Endothelial cell of umbilical vein (primary cell): ENCODE results near the gene ANKMY1. TPM values are rescaled to one million over a fixed set of nuclear protein-coding genes. Genes with fewer than 3 reads are reported as not detected.

ENCODE experiments used
- BruUV-seq: library from RNA; stranded (reverse); fragments of 400-500 nt; replicated peaks from 2 replicates; lab custom pipeline; 2021; lab: Mats Ljungman, UMichigan
- CTCF ChIA-PET: fragments of 300-600, 350-600 bp; sonication (Branson Sonifier 250); formaldehyde crosslinking; loops from one replicate; lab custom pipeline; 2021; ENCODE audit warnings: antibody characterized with exemption, inconsistent platforms; lab: Charles Lee
- POLR2A ChIA-PET: fragments of 300-600, 350-600 bp; sonication (Branson Sonifier 250); formaldehyde crosslinking; loops from one replicate; lab custom pipeline; 2021; ENCODE audit warnings: antibody characterized with exemption, inconsistent platforms; lab: Charles Lee
- DNase-seq: peaks from one replicate; pipeline ENCODE4 v3.0.0-alpha.2; 2011; ENCODE audit warnings: low read depth, low spot score
- FAIRE-seq: peaks from 2 replicates; lab custom pipeline; 2011; peaks lifted over from hg19 to GRCh38; lab: Jason Lieb, UNC
- H2AFZ ChIP-seq: 2 replicates; pipeline ENCODE4 v1.6.0; 2012; ENCODE audit warnings: low read depth, low read length, control low read depth, inconsistent platforms
- H3K27ac ChIP-seq: 2 replicates; pipeline ENCODE4 v1.5.1; 2011; ENCODE audit warnings: low read depth, mild to moderate bottlenecking, control low read depth, low read length, moderate library complexity; ENCODE audit not compliant: insufficient read depth
- H3K27me3 ChIP-seq, 2 experiments: 2 replicates each; pipeline versions ENCODE4 v1.6.0 to v1.6.1; 2011; ENCODE audit warnings: low read length in 2 of 2, mixed read lengths in 1 of 2; ENCODE audit not compliant: control insufficient read depth in 2 of 2, insufficient read depth in 2 of 2
- H3K36me3 ChIP-seq, 2 experiments: 2 replicates in 1 of 2; 3 replicates in 1 of 2; pipeline ENCODE4 v1.5.1; 2011; ENCODE audit warnings: low read length in 2 of 2, mild to moderate bottlenecking in 1 of 2, moderate library complexity in 1 of 2; ENCODE audit not compliant: control insufficient read depth in 2 of 2, insufficient read depth in 2 of 2; ENCODE audit errors: extremely low read depth in 1 of 2
- H3K4me1 ChIP-seq: 3 replicates; pipeline ENCODE4 v1.5.1; 2011; ENCODE audit warnings: mild to moderate bottlenecking, low read length; ENCODE audit not compliant: control insufficient read depth, insufficient read depth; ENCODE audit errors: extremely low read depth
- H3K4me2 ChIP-seq: 2 replicates; pipeline ENCODE4 v1.6.1; 2011; ENCODE audit warnings: low read length, control low read depth, mixed read lengths; ENCODE audit not compliant: insufficient read depth
- H3K4me3 ChIP-seq, 3 experiments: fragments of 200-600 bp in 1 of 3; sonication (generic), shearing (Covaris generic) in 1 of 3; replicated peaks in 1 of 3; 2 replicates each; pipeline ENCODE4 v1.5.1; 2011 to 2016; ENCODE audit warnings: control low read depth in 3 of 3, low read length in 3 of 3, mild to moderate bottlenecking in 2 of 3, inconsistent platforms in 1 of 3, low read depth in 1 of 3, moderate library complexity in 1 of 3; ENCODE audit not compliant: insufficient read depth in 1 of 3
- H3K79me2 ChIP-seq: 2 replicates; pipeline ENCODE4 v1.6.0; 2012; ENCODE audit warnings: low read length, inconsistent platforms; ENCODE audit not compliant: control insufficient read depth, insufficient read depth
- H3K9ac ChIP-seq: replicated peaks from 2 replicates; pipeline ENCODE3; 2011; ENCODE audit warnings: low read length, control low read depth; ENCODE audit not compliant: insufficient read depth; ENCODE audit errors: extremely low read depth
- H3K9me1 ChIP-seq: replicated peaks from 3 replicates; pipeline ENCODE4 v1.6.0; 2011; ENCODE audit warnings: mild to moderate bottlenecking, low read length; ENCODE audit not compliant: control insufficient read depth, insufficient read depth; ENCODE audit errors: extremely low read depth
- H3K9me3 ChIP-seq: replicated peaks from 2 replicates; pipeline ENCODE4 v1.5.1; 2012; ENCODE audit warnings: low read length, inconsistent platforms; ENCODE audit not compliant: control insufficient read depth, insufficient read depth
- H4K20me1 ChIP-seq: replicated peaks from 2 replicates; pipeline ENCODE3; 2011; ENCODE audit warnings: mild to moderate bottlenecking, low read length; ENCODE audit not compliant: control insufficient read depth, insufficient read depth; ENCODE audit errors: extremely low read depth
- CTCF ChIP-seq, 2 donors: IDR thresholded peaks; 1 replicate in 1 of 2; 2 replicates in 1 of 2; pipeline ENCODE4 v1.5.1; 2011; ENCODE audit warnings: low read length in 2 of 2, mild to moderate bottlenecking in 2 of 2, moderate library complexity in 2 of 2, control low read depth in 1 of 2, inconsistent platforms in 1 of 2, low read depth in 1 of 2; ENCODE audit not compliant: insufficient read depth in 1 of 2; ENCODE audit errors: extremely low read depth in 1 of 2
- EZH2 ChIP-seq: IDR thresholded peaks from 2 replicates; pipeline ENCODE4 v1.6.1; 2012; ENCODE audit warnings: borderline replicate concordance, low read depth, mild to moderate bottlenecking, moderate library complexity, low read length, inconsistent platforms; ENCODE audit not compliant: severe bottlenecking
- FOS ChIP-seq: IDR thresholded peaks from 2 replicates; pipeline ENCODE4 v1.6.1; 2011; ENCODE audit warnings: mild to moderate bottlenecking, low read length, moderate library complexity, borderline replicate concordance; ENCODE audit not compliant: insufficient read depth
- GATA2 ChIP-seq: IDR thresholded peaks from 2 replicates; pipeline ENCODE4 v1.7.0; 2011; ENCODE audit warnings: low read depth, mild to moderate bottlenecking, moderate library complexity, mixed read lengths, low read length; ENCODE audit not compliant: insufficient read length, insufficient read depth
- JUN ChIP-seq: IDR thresholded peaks from 2 replicates; pipeline ENCODE4 v1.6.1; 2011; ENCODE audit warnings: borderline replicate concordance, low read depth; ENCODE audit not compliant: insufficient read length, insufficient read depth
- MYC ChIP-seq: IDR thresholded peaks from one replicate; pipeline ENCODE4 v1.6.1; 2011; ENCODE audit warnings: mild to moderate bottlenecking, low read depth, low read length
- POLR2A ChIP-seq: IDR thresholded peaks from 2 replicates; pipeline ENCODE4 v1.6.1; 2012; ENCODE audit warnings: low read depth, mild to moderate bottlenecking, control low read depth, low read length
- POLR2AphosphoS5 ChIP-seq: IDR thresholded peaks from 2 replicates; pipeline ENCODE4 v1.6.1; 2012; ENCODE audit warnings: low read depth, mild to moderate bottlenecking, control low read depth, low read length, moderate library complexity; ENCODE audit not compliant: insufficient read depth
- dilution Hi-C: fragments of 300-500 bp; cut with MboI; formaldehyde crosslinking; loops from one replicate; pipeline ENCODE4 v1.15.0; 2019; ENCODE audit warnings: low sequenced_read_pairs; ENCODE audit not compliant: extremely low pct_ligation_motif_present
- intact Hi-C: fragments of 100-400 bp; cut with micrococcal nuclease; formaldehyde crosslinking; loops from one replicate; pipeline ENCODE4 v1.10.0; 2022
- polyA plus RNA-seq, 4 experiments: library from polyadenylated mRNA; depleted of rRNA in 3 of 4; stranded (reverse) in 3 of 4; unstranded in 1 of 4; fragments of >200 nt; gene quantifications; 2 replicates each; pipeline versions ENCODE4 v1.2.1 to v1.2.3, GENCODE V29; 2011 to 2012; ENCODE audit warnings: missing spikeins in 1 of 4
- total RNA-seq: library from RNA; stranded (reverse); gene quantifications from 2 replicates; pipeline ENCODE4 v1.2.3, GENCODE V29; 2021
- TF ChIP-seq, protein P1 (sequence below): IDR thresholded peaks from 2 replicates; pipeline ENCODE4 v1.6.1; 2011; ENCODE audit not compliant: insufficient read depth, insufficient read length

The ANKMY1 gene
- total and polyA plus RNA-seq, 2 donors (not counting 3 experiments of a cell fraction or from before 2014, with no cell fraction given): 9.0 to 16.0 TPM

DNA sequence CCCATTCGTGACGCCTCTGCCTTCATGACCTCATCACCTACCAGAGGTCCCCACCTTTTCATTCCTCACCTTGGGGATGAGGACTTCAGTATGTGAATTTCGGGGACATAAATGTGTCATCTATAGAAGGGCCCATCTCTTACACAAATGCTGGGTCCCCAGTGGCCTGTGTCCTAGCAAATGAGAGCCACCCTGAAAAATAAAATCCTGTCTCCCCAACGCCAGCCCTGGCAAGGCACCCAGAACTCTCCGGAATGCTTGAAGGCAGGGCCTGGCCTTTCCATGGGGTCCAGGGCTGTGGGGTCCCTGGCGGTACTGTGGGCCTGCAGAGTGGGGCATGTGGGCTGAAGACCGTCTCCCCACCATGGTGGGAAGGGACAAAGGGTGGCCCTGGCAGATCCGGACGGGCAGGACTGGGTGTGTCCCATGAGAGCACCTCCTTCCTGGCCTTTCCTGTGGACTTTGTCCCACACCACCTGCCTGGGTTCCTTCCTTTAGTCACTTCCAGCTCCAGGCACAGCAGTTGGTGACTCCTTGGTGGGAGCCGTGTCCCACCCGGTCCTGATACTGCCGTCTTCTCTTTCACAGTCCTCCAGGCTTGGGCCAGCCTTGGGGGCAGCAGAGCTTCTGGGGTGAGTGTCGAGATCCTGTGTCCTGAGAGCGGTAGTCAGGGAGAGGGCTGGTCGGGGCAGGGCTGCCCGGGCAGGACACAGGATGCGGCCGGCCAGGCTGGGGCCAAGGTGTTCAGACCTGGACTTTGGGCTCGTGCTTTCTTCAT is 47.3 kb upstream of the ANKMY1 start:
- Histone ChIP-seq H3K27ac (no peak overlapping the region), H3K27me3 (no peaks in the 10 kb centered on the region), H3K36me3 (no peaks in the 10 kb centered on the region), H3K4me1 (peaks cover 2% of the 10 kb centered on the region), H3K79me2 (no peaks in the 10 kb centered on the region), H3K4me3 (no peak overlapping the region), H4K20me1 (no peaks in the 10 kb centered on the region), H3K9me3 (no peaks in the 10 kb centered on the region), H3K9me1 (no peaks in the 10 kb centered on the region), H3K4me2 (no peak overlapping the region), H2AFZ (no peak overlapping the region), H3K9ac (no peak overlapping the region)
- intact Hi-C loops: loop anchor here (1.0 to 5.0 kb wide), 2 partner anchors 39 to 307 kb away; no protein-coding TSS in a partner anchor
- POLR2A ChIA-PET: no interaction called here
- CTCF ChIA-PET: interaction anchor here (0.7 to 1.6 kb wide), 4 partner anchors 18 to 235 kb away, joined by 3 to 10 read pairs (median 4); partner anchors contain the start of gene CAPN10
- dilution Hi-C loops: no loop called here
- BruUV-seq: no TSS peak
- FAIRE-seq (no peak), DNase-seq (no peak)
- TF ChIP-seq MYC (no peak), JUN (no peak), EZH2 (no peak), FOS (no peak), POLR2A (no peak), CTCF (IDR thresholded peaks at IDR 0.05; ENCODE audit: extremely low read depth in 1 of 2, insufficient read depth in 1 of 2, low read depth in 1 of 2, low read length in 2 of 2) (no peak), GATA2 (no peak), POLR2AphosphoS5 (no peak)
- TF ChIP-seq, protein P1, sequence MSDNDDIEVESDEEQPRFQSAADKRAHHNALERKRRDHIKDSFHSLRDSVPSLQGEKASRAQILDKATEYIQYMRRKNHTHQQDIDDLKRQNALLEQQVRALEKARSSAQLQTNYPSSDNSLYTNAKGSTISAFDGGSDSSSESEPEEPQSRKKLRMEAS: no peak
